HEK293 (cell line): ENCODE data around the gene TBC1D8.
A peak's percentile ranks its signal among the peaks of the same experiment; 100 is the strongest.

Experiments used
- SP7 ChIP-seq: fragments of 450-650 bp; formaldehyde crosslinking; IDR thresholded peaks from 2 replicates; pipeline ENCODE4 v1.5.1; 2016; ENCODE audit warnings: missing biosample characterization, missing genetic modification characterization
- ZNF174 ChIP-seq: fragments of 450-650 bp; formaldehyde crosslinking; IDR thresholded peaks from 2 replicates; pipeline ENCODE4 v1.5.0; 2017; ENCODE audit warnings: missing biosample characterization, mild to moderate bottlenecking, missing genetic modification characterization
- ZNF426 ChIP-seq: fragments of 450-650 bp; formaldehyde crosslinking; IDR thresholded peaks from 2 replicates; pipeline ENCODE4 v1.5.1; 2017; ENCODE audit warnings: missing biosample characterization, missing genetic modification characterization, mild to moderate bottlenecking, inconsistent platforms, moderate library complexity
- TF ChIP-seq, protein P1 (sequence below): fragments of 450-650 bp; formaldehyde crosslinking; IDR thresholded peaks from 2 replicates; pipeline ENCODE4 v1.5.1; 2016; ENCODE audit warnings: missing biosample characterization, missing genetic modification characterization

DNA sequence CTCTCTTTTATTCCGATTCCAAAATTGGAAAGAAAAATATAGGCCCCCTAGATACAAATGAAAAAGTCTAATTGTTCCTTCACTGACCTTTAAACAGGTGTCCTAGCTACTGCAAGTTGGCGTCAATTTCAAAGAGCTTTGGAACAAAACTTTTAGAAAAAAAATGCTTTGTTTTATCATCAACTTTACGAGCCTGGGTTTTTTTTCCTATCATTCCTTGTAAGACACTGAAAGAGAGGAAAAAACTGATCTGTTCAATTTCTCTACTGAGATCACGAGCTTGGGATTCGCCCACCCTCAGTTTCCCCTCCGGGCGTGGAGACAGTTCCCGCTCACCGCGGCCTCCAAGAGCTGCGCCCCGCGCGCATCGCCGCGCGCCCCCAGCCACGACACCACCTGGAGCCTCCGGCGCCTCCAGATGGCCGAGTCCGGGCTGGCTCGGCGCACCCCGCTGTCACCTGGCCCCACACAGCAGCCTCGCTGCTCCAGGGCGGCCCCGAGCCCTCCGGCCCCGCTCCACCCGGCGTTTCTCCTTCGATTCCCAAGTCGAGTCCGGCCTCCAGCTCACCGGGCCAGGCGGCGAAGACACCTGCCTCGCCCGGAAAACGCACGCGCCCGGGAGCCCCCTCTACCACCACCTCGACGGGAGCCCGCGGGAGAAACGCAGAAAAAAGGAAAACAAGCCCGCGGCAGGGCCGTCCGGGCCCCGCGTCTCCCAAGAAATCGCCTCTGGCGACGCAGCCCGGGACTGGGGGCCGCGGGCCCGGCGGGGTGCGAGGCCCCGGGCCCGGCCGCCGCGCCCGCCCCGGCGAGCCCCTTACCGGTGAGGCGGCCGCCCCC, 656 bp downstream of the TBC1D8 start:
- no peak for TF ChIP-seq ZNF426 (tag by site-specific recombination)
- TF ChIP-seq SP7 (tag by site-specific recombination): no peak
- no peak for TF ChIP-seq ZNF174 (tag by site-specific recombination)
- TF ChIP-seq, protein P1, sequence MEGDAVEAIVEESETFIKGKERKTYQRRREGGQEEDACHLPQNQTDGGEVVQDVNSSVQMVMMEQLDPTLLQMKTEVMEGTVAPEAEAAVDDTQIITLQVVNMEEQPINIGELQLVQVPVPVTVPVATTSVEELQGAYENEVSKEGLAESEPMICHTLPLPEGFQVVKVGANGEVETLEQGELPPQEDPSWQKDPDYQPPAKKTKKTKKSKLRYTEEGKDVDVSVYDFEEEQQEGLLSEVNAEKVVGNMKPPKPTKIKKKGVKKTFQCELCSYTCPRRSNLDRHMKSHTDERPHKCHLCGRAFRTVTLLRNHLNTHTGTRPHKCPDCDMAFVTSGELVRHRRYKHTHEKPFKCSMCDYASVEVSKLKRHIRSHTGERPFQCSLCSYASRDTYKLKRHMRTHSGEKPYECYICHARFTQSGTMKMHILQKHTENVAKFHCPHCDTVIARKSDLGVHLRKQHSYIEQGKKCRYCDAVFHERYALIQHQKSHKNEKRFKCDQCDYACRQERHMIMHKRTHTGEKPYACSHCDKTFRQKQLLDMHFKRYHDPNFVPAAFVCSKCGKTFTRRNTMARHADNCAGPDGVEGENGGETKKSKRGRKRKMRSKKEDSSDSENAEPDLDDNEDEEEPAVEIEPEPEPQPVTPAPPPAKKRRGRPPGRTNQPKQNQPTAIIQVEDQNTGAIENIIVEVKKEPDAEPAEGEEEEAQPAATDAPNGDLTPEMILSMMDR (tag by site-specific recombination): peak; percentile 32; the same call in 1 of the 2 replicates
